T-helper 2 cell (primary cell): ENCODE data around the gene MBP.

Source experiments
- DNase-seq, 5 experiments: peaks; one replicate each; pipeline versions ENCODE4 v3.0.0 to v3.0.0-alpha.2; 2012 to 2022

MBP gene

DNA sequence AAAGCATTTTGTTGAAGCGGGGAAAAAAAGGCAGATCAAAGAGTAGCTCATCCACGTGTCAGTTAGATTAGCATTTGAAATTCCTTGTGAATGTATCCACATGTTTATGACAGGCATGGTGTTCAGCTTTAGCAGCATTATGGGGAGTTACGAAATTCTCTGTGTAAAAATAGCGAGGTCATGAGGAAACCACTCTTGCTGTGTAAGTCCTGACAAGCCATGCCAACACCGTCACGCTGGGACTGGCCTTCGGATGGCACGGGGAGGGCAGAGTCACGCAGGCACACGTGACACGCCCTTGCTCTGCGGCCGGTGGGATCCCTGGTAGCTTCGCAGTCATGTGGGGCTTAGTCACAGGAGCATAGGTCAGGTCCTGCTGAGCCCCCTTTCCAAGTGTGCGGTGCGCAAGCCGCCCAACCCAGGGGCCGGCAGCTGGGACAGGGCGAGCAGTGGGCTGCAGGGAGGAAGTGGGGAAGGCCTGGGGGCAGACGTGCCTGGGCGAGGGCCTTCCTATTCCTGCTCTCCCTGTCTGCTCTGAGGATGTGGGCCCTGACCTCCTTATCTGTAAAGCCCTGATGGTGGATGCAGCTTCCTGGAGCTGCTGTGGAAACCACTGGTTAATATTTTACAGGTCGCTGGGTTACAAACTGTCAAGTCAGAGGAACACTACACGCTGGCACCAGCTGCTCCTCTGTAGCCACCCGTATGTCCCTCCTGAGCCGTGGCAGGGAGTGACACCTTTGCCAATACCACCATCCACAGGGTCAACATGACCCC, 18.0 kb downstream of the MBP start:
- DNase-seq, result peak in 1 of 5 experiments; percentile 39

DNA sequence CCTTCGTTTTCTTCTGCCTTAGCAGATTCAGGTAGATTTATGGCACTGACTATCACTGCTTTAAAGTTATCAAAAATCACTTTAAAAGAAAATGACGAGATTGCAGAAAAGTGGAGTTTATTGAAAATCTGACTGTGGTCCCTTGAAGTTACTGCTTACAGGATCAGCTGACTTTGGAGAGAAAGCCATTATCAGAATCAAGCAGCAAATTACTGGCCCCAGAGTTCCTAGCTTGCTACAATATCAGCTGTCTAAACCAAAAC, 18.5 kb downstream of the MBP start:
- DNase-seq, result no peak

DNA sequence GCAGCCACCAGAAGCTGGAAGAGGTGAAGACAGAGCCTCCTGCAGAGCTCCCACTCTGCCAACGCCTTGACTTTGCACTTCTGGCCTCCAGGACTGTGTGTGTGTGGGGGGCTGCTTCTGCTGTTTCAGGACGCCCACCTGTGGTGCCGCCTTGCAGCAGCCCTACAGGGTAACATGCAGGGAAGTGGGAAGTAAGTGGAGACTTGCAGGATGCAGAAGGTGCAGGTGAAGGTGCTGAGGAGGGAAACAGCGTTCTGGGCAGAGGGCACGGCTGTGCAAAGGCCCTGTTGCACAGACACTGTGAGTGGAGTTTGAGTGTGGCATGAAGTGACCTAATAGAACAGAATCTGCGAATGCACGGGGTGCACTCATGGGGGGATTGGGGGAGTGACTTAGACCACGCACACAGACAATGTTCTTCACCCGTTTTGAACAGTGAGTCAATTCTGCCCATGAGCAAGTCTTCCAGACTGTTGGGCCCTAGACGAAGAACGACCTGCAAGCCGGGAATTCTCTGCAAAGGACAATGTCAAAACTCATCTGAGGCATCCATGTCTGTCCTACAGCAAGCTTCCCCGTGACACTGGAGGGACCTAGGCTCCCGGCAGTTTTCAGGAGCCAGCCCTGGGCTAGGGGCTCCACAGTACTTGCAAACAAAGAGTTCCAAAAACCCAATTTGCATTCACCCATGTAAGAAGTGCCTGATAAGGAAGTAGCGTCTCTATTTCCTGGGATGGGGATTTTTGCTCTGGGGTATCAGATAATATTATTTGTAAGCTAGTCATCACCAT, 19.0 kb downstream of the MBP start:
- no peak for DNase-seq

DNA sequence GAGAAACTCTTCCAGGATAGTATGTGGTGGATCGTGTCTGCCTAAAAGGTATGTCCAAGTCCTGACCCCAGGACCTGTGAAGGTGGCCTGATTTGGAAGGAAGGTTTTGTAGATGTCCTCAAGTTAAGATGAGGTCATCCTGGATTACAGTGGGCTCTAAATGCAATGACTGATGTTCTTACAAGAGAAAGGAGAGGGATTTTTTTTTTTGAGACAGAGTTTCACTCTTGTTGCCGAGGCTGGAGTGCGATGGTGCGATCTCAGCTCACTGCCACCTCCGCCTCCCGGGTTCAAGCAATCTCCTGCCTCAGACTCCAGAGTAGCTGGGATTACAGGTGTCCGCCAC, 19.9 kb downstream of the MBP start:
- DNase-seq, result no peak

DNA sequence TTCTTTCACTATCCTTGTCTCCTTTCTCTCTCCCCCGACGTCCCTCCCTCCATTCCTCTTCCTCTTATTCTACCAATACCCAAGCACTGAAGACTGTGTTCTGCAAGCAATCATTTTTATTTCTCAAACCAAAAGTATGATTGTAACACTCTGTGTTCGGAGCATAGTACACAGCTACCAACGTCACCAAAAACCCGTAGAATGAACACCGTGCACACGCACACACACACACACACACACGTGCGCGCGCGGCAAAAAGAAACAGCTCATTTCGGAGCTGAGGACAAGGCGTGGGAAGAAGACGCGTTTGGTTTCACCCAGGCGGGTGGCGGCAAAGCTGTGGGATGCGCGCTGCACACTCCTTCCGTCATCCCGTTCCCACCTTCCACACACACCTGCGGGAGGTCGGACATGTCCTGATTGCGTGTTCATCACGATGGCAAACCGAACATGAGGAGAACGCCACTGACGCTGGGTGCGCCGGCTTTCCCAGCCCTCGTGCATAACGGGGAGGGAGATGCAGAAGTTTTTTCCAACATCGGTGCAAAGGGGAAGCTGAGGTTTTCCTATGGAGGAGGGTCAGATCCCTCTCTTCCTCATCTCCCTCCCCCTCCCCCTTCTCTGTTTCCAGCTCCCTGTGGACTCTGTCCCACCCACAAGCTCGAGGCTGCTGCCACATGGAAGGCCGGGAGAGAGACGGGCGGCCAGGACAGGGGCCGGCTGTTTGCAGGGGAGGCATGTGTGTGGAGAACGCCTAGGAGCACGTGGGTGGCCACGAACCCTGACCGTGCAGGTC, 20.4 kb downstream of the MBP start:
- DNase-seq, result no peak

DNA sequence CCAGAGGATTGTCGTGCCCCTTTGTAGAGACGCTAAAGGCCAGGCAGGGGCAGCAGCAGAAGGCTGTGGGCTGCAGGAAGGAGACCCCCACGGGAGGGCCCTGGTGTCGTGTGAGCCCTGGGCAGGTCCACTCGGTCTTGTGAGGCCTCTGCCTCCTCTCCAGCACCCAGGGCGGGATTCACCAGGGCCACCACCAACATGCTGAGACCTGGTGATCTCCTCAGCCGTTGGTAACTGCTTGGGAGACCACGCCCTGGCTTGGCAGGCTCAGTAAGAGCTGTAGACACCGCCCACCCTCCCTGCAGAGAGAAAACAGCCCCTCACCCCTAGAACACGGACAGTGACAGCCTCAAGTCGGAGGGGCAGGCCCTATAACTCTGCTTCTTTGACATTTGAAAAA, 21.1 kb downstream of the MBP start:
- DNase-seq, result no peak

DNA sequence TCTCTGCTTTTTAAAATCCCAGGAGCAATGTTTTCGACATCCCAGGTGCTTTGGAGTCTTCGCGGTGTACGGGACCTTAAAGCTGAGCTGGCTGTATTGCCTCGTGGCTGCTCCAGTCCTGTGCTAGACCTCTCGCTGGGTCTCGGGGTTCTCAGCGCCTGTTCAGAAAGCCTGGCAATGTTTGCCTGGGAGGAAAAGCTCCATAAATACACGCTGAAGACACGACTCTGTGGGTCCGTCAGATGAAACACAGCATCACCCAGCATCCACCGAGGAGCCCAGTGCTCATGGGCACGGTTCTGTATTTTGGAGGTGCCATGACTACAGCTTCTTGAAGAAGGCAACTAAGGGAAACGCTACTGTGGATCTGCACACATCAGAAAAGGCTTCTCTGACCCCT, 21.6 kb downstream of the MBP start:
- no peak for DNase-seq

DNA sequence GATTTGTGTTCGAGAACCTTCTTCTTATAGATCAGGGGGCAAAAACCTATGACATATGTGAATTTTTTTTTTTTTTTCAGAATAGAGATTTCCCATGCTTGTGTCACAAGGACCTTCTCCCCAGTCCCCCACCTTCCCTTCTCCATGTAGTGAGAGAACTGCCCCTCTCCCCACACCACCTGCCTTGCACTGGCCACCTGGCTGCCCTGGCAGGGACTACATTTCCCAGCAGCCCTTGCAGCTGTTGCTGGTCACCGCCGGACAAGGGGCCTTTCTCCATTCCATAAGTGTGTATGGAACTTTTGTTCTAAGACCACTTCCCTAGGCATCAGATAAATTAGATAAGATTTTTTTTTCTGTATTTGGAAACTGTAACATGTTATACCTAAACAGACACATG, 22.2 kb downstream of the MBP start:
- DNase-seq, result no peak

DNA sequence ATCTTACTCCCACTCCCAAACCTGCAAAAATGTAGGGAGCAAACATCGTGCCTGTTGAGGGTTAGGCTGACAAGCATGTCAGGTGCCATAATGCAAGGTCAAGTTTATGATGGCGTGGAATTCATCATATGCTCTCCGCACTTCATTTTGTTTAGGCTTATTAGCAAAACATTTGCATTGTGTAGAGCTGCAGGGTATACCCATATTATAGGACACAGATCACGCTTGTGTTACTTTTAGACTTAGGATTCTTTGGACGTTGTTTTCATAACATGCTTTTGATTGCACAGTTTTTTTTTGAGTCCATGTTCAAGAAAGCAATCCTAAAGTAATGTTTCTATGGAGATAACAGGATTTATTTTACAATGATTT, 22.9 kb downstream of the MBP start:
- DNase-seq, result no peak

DNA sequence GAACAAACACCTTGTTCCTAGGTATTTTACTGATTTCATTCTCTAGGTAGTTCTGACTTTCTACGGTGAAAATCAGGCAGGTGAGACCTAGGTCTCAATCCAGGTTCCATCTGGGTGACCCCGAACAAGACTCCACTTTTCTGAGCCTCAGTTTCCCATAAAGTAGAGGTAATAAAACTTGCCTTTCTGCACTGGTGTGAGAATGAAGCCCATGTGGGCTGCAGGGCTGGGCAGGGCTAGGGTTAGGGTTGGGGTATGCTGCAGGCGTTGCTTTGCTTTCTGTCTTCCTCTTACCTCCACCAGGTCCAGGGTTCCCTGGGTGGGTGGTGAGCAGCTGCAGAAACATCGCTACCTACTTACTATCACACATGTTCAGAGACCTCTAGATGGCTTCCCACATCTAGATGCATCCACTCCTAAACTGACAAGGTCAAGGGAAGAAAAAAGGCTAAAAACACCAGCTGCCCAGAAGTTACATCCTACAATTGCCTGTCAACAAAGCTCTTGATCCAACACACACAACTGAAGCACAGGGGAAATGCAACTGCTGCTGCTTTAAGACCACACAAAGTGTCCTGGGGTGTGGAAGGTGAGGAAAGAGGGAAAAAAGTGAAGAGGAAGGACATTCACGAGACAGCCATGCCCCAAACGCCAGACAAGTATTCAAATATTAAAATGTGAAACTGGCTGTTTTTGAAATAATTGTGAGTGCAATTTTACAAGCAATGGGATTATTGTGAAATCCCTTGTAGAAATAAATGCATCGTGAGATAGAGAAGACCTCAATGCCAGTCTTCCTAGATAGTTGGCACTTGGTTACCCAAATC, 23.5 kb downstream of the MBP start:
- DNase-seq, result no peak

DNA sequence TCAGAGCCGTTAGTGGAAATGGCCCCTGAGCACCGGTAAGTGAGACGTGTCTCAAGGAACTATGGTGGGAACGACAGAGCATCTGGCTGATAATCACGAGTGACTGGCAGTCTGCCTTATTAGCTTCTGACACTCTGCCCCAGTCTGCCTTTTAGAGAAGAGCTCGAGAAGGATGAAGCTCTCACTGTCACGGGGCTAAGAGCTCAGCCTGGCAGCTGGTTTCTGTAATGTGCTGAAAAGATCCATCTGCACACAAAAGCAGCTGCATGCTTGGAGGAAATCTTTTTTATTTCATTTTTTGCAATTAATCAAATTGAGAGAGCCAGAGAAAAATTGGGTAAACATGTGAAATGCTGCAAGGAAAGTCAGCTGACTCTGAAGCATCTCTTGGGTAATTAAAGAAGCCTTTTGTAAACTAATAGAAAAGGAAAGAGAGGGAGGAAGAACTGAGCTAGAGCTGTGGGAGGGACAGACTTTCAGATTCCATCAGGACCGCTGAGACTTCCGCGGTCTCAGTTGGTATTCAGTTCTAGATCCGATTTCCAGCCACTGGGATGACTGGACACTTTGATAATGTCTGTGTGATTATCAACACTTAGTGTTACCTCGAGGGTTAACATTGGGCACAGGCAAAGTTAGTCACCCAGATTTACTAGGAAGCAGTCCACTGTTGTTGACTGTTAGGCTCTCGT, 24.4 kb downstream of the MBP start:
- peak in 2 of 5 experiments; percentile 9 to 55 for DNase-seq

DNA sequence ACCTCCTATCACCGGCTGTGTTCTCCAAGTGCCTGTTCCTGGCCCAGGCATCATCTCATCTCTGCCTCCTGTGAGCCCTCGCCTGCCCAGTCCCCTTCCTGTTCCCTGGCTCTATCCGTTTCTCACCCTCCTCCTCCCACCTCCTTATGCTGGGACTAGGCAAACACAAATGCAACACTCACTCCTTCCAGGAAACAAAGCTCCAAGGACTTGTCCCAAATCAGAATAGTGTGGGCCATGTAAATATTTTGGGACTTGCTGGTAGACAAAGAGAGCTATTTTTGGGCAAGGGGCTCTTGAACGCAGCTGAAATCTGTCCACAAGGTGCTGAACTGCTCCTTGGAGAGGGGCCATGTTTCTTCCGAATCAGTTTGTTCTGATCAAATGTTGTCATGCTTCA, 25.3 kb downstream of the MBP start:
- no peak for DNase-seq

DNA sequence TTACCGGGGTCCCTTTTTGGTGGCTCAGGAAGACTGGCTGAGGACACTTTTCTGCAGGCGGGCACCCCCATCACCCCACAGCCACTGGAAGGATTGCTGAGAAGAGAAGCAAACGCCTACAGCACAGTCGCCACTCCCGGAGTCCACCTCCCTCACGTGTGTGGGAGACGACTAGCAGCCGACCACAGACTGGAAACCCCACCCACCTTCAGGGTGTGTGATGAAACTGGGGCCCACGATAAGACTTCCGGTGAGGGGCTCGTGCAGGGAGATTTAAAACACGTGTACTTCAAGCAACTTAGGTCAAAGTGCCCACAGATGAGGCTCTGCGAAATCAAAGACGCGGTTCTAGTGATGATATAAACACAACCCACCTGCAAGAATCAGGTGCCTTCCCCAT, 26.3 kb downstream of the MBP start:
- peak; percentile 49 to 95 (median 79) for DNase-seq

DNA sequence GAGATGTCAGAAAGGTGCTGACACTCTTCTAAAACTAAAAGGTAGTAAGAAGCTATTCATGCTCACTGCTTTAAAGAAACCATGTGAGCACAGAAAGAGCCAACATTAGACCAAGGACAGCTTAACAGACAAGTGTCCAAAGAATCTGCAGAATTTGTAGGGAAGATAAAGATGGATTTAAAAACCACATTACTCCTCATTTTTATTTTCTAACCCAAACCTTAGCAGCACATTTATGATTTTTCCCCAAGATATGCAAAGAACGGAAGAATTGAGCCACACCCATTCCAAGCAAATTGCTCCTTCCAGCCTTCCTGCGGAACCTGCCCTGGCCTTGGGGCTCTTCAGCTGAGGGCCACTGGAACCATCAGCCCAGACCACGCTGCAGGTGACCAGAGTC, 26.9 kb downstream of the MBP start:
- no peak for DNase-seq

DNA sequence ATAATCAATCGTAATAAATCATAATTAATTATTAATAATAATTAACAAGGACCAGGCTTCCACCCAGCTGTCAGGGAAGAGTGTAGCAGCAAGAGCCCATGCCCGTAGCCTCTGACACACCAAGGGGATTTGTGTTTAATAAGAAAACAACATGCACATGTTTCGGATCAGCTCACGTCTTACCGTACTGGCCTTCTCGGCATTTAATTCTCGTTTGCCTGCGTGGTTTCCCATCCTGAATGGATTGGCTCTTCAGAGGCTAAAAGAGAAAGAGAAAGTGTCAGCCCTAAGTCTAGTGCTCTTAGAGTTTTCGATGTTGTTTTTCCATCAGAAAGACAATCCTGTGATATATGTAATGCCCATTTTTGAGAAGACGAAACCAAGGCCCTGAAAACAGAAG, 27.6 kb downstream of the MBP start:
- DNase-seq, result peak in 1 of 5 experiments; percentile 76

DNA sequence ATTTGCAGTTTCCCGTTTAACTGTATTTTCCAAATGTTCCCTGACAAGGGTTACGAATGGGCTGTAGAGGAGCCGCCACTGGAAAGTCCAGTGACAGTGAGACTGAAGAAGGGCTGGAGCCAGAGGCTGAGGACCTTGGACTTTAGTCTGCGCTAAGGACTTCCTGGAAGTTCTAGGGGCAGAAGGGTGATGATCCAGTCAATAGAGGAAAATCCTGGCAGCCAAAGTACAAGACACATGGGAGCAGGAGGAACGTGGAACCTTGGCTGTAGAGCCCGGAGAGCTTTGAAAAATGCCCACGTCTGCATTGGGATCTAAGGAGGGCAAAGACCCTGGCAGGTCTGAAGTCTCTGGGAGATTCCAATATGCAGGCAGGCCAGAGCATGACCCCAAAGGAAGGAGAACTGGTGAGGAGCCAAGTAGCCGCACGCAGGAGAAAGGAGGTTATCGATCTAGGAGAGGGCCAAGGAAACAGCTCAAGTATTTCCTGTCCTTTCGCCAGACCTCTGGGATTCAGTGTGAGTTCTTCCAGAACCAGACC, 28.5 kb downstream of the MBP start:
- DNase-seq, result no peak

DNA sequence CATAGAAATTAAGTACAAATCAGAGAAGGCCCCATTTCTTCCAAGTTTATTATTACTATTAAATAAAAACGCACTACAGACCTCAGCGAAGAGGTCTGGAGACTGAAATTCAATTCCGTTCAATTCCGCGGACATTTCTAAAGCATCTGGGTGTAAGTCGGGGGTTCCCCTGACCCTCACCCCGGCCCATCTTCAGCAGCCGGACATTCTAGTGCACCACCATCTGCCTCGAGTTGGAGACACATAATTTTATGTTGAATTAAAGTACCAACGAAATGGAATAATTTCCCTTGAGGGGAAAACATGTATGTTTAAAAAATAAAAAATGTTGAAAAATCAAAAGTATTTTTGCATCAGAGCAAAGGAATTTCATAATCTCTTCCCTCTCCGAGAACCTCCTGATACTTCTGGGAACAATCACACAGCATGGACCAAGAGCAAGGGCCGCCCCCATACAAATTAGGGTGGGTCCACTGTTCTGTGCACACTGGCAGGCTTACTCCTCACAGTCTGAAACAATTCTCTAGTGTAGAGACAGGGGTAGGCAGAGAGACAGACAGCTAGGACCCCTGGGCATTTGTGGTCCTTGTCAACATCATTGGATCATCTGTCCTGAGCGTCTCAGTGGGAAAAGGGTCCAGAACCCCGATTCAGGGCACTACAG, 29.3 kb downstream of the MBP start:
- no peak for DNase-seq

DNA sequence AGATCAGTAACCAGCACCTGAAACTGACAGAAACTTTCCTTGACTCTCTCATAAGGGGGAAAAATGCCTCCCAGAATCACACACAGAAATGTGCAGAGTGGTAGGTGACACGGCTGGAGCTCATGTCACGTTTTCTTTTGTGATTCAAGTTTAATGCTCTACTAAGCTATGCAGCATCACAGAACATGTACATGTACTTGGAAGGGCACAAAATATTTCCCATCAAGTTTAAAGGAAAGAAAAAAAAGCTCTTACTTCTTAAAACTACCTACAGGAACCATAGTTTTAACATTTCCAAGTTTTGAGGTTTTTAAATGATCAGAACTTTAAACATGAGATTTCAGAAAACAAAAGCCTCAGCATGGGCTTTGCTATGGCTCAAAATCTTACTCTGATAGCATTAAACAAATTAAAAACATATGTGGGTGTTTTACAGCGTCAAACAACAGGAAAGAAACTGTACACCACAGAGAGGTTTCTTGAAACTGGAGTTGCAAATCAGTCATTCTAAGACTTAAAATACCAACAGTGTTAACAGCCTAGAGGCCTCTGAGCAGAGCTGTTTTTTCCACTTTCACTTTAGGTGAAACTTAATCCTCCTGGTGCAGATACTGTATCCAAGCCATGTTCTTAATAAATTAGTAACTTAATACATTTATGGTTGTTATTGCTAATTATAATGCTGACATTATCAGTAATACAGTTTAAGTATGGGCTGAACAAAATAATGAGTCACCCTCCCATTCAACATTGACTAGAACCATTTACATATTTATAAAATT, 30.1 kb downstream of the MBP start:
- peak in 2 of 5 experiments; percentile 57 to 95 for DNase-seq

DNA sequence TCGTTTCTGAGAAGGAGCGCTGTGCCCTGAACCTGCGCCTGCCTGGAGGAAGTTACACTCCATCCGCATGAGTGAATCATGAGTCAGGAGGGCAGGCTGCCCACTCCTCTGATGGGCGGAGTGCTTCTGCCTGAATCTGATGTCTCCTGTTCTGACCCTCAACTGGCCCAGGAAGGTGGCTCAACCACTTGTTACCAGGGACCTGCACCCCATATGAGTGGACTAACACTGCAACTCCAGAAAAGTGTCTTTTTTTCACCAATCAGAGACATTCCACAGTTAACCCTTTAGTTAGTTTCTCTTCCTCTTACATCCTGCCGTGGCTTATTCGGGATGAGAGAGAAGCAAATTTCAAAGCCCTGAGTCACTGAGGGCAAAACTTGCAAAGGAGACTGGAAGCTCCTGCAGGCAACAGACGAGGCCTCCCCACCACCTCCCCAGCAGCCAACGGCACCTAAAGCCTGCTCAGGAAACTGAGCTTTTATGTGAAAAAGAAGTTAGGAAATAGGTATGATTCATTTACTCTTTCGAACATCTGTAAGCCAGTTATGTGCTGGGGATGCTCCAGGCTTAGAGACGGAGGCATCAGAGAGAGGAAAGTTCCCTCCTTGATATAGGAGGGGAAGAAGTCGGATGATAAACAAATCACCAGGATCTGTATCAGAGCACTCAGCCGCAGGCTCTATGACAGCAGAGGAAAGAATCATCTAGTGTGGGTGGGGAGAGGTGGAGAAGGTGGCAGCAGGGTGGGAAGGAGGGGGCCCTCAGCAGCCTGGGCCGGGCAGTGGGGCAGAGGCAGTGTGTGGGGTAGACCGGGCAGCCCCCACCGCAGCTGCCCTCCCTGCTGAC, 30.9 kb downstream of the MBP start:
- DNase-seq, result peak in 3 of 5 experiments; percentile 27 to 66 (median 52)
